ENCODE measurements around the gene ARHGEF4.

Gene ARHGEF4

GRCh38 chr2:131027566-131028528 is 191.1 kb downstream of the ARHGEF4 start:
- no peak for DNase-seq

GRCh38 chr2:131029812-131030211 is 193.1 kb downstream of the ARHGEF4 start:
- DNase-seq, result no peak

DNA sequence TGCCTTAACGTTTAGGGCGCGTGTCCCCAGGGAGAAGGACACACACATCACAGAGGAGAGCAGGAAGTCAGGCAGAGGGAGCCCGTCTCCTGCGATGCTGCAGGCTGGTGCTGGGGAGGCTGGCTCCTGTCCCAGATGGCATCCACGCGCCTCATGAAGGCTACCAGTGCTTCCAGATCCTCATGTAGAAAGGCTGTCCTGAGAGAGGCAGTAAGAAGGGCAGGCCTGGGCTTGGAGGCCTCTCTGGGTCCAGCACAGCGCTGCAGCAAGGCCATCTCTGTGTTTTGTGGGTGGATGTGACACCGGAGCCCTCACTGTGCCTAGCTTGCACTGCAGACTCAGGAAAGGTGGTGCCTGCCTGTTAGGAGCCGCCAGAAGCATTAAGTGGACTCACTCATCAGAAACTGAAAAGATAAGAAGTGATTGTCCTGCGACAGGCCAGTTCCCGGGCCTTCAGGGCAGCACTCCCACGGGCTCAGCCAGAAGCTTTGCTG is 193.8 kb downstream of the ARHGEF4 start:
- no peak for DNase-seq

- no peak for DNase-seq
These were observed 194.7 kb downstream of the ARHGEF4 start for GRCh38 chr2:131031431-131031841.

GRCh38 chr2:131031875-131032274 is 195.2 kb downstream of the ARHGEF4 start:
- no peak for DNase-seq

GRCh38 chr2:131032393-131032836 is 195.7 kb downstream of the ARHGEF4 start:
- DNase-seq, result no peak

GRCh38 chr2:131033786-131034121 is 197.0 kb downstream of the ARHGEF4 start:
- no peak for DNase-seq

DNA sequence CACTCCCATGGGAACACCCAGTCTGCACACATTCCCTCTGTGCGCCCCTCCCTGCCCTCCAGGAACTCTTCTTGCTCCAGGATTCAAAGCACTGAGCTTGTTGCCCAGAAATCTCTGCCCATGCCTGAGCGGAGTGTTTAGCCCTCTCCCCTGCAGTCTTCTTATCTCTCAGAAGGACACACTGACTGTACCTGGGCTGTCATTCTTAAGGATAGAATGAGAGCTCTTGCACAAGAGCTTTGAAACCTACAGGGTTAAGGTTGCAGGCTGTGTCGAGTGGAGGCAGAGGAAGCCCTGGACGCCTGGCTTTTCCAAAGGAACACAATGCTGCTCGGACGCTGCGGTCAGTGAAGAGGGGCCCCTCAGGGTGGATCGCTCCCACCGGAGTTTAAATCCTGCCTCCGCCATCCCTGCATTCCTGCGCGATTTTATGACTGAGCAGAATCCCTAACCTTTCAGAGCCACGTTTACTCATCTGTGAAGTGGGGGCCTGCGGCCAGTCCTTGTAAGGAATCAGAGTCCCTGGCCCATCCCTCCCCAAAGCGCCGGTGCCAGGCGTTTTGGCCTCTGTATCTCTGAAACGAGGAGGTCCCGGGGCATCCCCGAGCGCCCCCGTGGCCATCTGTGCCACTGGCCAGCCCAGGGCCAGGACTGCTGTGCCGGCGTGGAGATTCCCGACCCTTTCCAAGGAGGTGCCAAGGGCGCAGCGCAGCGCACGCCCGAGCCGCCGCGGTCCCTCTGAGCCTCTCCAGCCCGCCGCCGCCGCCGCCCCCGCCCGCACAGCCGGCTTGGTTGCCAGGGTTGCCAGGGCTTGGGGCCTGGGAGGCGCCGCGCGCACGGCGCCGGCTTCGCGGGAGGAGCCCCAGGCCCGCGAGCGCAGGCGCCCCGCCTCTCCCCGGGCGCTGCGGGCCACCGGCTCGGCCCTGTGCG is 197.7 kb downstream of the ARHGEF4 start:
- DNase-seq, result peak; percentile 76

GRCh38 chr2:131035112-131035825 is 198.6 kb downstream of the ARHGEF4 start:
- peak; percentile 66 for DNase-seq

DNA sequence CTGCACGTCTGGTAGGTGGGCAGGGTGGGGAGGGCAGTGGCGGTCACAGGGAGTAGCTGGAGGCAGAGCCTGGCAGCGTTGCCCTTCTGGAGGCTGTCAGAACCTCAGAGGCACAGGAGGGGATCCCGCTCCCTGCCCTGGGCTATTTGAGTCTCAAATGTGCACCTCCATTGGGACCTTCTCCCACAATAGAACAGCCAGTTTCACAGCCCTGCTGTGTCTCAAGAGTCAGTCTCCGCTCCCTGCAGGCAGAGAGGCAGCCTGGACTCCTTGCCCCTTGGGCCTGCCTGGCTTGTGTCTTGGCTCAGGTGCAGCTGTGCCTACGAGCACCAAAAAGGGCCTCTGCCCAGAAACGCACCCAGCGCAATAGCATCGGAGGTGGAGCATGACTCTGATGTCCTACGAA is 199.1 kb downstream of the ARHGEF4 start:
- DNase-seq, result peak; percentile 56

- peak; percentile 52 for DNase-seq
These were observed 199.6 kb downstream of the ARHGEF4 start for GRCh38 chr2:131036269-131036668.

DNA sequence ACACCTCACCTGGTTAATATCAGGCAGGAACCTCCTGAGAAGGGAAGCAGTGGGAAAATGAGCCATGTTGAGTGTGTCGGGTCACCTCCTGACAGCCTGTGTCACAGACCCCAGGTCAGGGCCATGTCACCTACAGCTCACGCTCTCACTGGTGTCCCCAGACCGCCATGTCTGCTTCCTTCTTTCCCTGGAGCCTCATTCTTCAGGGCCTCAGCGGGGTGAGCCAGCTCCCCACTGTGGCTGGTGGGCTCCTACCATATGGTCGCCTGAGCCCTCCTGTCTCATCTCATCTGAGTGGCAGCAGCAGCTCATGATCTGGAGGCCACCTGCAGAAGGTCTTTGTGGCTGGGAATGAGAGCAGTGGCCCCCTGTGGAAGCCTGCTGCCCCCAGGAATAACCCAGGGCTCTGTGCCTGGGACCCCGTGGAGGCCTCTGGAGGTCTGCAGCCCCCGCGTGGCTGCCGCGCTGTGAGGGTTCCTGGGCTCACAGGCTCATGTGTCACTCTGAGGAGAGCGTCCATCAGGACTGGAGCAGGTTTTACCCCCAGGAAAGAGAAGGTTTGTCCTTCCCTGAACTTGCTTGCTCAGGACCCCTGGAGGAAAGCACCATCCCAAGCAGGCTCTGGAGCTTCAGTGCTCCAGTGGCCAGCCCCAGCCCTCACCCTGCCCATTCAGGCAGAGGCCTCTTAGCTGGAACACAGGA is 200.1 kb downstream of the ARHGEF4 start:
- DNase-seq, result no peak

GRCh38 chr2:131037398-131038257 is 200.9 kb downstream of the ARHGEF4 start:
- no peak for DNase-seq

DNA sequence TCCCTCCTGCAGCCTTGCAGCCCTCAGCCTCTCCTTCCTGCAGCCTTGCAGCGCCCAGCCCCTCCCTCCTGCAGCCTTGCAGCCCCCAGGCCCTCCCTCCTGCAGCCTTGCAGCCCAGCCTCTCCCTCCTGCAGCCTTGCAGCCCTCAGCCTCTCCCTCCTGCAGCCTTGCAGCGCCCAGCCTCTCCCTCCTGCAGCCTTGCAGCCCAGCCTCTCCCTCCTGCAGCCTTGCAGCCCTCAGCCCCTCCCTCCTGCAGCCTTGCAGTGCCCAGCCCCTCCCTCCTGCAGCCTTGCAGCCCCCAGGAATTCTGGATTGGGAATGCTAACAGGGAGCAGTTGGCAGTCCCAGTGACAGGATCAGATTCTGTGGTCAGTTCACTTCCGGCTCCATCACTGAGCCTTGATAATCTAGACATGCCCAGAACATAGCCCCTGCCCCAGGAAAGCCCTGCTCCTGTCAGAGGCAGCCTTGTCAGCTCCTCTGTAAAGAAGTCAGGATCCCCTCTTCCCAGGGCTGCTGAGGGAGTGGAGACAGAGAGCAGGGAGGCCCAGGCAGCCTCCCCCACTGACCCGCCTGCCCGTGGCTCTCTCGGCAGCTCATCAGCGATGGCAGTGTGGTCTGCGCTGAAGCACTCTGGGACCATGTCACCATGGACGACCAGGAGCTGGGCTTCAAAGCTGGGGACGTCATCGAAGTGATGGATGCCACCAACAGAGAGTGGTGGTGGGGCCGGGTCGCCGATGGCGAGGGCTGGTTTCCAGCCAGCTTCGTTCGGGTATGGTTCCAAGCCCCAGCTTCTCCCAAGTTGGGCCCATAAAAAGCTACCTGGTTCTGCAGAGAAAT is 201.8 kb downstream of the ARHGEF4 start:
- DNase-seq, result no peak

DNA sequence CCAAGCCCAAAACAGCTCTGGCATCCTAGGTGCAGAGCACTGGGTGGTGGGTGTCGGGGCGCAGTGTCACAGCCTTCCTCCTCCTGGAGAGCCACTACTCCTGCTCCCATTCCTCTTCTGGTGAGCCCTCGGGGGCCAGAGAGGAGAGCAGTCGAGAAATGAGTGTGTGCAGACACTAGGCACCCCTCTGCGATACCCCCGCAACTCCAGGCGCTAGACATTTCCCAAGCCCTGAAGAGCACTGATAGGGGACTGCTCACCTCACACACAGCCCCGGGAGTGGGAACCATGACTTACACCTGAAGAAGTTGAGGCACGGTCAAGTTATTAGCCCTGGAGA is 202.4 kb downstream of the ARHGEF4 start:
- no peak for DNase-seq

DNA sequence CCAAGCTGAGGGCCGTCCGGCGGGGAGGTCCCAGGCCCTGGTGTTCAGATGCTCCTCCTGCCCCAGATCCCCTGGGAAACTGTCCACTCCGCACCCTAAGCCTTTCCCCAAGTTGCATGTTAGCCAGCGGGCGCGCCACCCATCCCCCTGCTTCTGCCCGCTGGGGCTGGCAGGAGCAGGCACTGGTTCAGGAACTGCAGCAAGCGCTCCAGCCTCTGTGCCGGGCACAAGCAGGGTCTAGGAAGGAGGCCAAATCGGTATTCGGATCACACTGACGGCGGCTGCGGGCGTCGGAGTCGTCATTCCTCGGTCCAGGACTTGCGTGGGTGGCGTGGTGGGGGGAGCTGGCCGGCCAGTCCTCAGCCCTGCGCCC is 202.8 kb downstream of the ARHGEF4 start:
- DNase-seq, result no peak

GRCh38 chr2:131039908-131040660 is 203.4 kb downstream of the ARHGEF4 start:
- no peak for DNase-seq

GRCh38 chr2:131040661-131041401 is 204.1 kb downstream of the ARHGEF4 start:
- peak; percentile 73 for DNase-seq

Data from retina (tissue), 1 donor.